GM12873 (cell line): Measurements from ENCODE around the gene CNKSR3.

Experiments used
- CTCF ChIP-seq: IDR thresholded peaks from 2 replicates; pipeline ENCODE4 v1.5.1; 2012; ENCODE audit warnings: low read depth, mild to moderate bottlenecking, moderate library complexity, low read length, control low read depth; ENCODE audit not compliant: insufficient read depth; ENCODE audit errors: missing control alignments

Gene CNKSR3

GRCh38 chr6:154435400-154435945 lies 75.0 kb downstream of the CNKSR3 start:
- TF ChIP-seq CTCF: no peak

- no peak for TF ChIP-seq CTCF
Measured at GRCh38 chr6:154434662-154435061, 75.8 kb downstream of the CNKSR3 start.

GRCh38 chr6:154433477-154434241 lies 76.8 kb downstream of the CNKSR3 start:
- no peak for TF ChIP-seq CTCF

GRCh38 chr6:154432533-154433476 lies 77.7 kb downstream of the CNKSR3 start:
- TF ChIP-seq CTCF: no peak

- TF ChIP-seq CTCF: no peak
Measured at GRCh38 chr6:154430481-154430919, 80.0 kb downstream of the CNKSR3 start.

GRCh38 chr6:154429711-154430110 lies 80.8 kb downstream of the CNKSR3 start:
- TF ChIP-seq CTCF: no peak

- TF ChIP-seq CTCF: no peak
Measured at GRCh38 chr6:154428897-154429296, 81.6 kb downstream of the CNKSR3 start.
